Esophagus squamous epithelium (tissue), 5 donors: ENCODE data around the gene CSMD2. TPM values are rescaled to one million over a fixed set of nuclear protein-coding genes. Genes with fewer than 3 reads are reported as not detected.

ENCODE experiments used
- DNase-seq: peaks from one replicate; lab custom pipeline; 2025; lab: John Stamatoyannopoulos, UW
- H3K27ac ChIP-seq, 4 donors: fragments of 200-600 bp; sonication (generic); one replicate each; pipeline ENCODE4 v1.5.1; 2016 to 2019; ENCODE audit warnings: mild to moderate bottlenecking in 1 of 4
- H3K27me3 ChIP-seq, 4 donors: fragments of 200-600 bp; sonication (generic); 1 replicate in 3 of 4; 2 replicates in 1 of 4; pipeline versions ENCODE4 v1.5.1 to v1.6.0; 2017 to 2021; ENCODE audit warnings: antibody characterized with exemption in 1 of 4
- H3K36me3 ChIP-seq, 3 donors: fragments of 200-600 bp; sonication (generic); one replicate each; pipeline ENCODE4 v1.5.1; 2016 to 2019
- H3K4me1 ChIP-seq, 3 donors: fragments of 200-600 bp; sonication (generic); one replicate each; pipeline ENCODE4 v1.5.1; 2017 to 2019
- H3K4me3 ChIP-seq, 4 donors: fragments of 200-600 bp; sonication (generic); 1 replicate in 3 of 4; 2 replicates in 1 of 4; pipeline ENCODE4 v1.5.1; 2016 to 2019; ENCODE audit warnings: mild to moderate bottlenecking in 2 of 4, moderate library complexity in 1 of 4
- H3K9me3 ChIP-seq, 3 donors: fragments of 200-600 bp; sonication (generic); one replicate each; pipeline ENCODE4 v1.5.1; 2016 to 2019
- POLR2A ChIP-seq, 4 donors: fragments of 450-650 bp; IDR thresholded peaks; one replicate each; pipeline ENCODE4 v1.6.1; 2017; ENCODE audit warnings: antibody characterized with exemption in 4 of 4, mild to moderate bottlenecking in 4 of 4, moderate library complexity in 3 of 4
- WGBS, 2 donors: methylation state at CpG; one replicate each; pipeline ENCODE4 v1.1.5; 2018; 5-methylcytosine and 5-hydroxymethylcytosine counted together
- intact Hi-C: fragments of 100-400 bp; cut with DNase I; formaldehyde crosslinking; loops from one replicate; pipeline ENCODE4 v1.15.0; 2022
- total RNA-seq, 4 donors: library from RNA; depleted of rRNA; stranded (reverse); fragments of >200 nt; gene quantifications; one replicate each; pipeline ENCODE4 v1.1.0, GENCODE V29; 2016
- TF ChIP-seq, protein P1 (sequence below), 6 experiments: fragments of 450-650 bp in 4 of 6; fragments of 200-600 bp in 2 of 6; sonication (generic) in 2 of 6; IDR thresholded peaks; one replicate each; pipeline ENCODE4 v1.5.1; 2016 to 2019; ENCODE audit warnings: antibody characterized with exemption in 6 of 6, mild to moderate bottlenecking in 4 of 6, moderate library complexity in 4 of 6
- donor health status: DM: yes; HTN: yes; CAD: no.

The CSMD2 gene
- total RNA-seq, 4 donors from 2014 or later: under 0.01 to 0.13 TPM; not detected in 2

DNA sequence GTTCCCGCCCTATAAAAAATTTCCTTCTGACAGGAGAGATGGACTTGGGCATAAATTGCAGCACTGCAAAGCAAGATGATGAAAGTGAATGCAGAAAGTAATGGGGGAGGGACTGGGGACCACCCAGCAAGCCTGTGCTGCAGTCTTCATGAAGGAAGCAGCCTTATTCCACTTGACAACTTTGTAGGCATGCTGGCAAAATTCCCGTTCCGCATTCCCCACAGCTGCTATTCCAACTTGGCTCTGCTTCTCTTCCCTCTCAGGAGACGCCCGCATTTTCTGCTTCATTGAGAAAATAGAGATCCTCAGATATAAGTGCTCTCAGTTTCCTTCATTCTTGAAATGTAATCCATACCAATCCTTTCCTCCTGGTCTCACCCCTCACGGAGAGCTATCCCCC lies 298.7 kb downstream of the CSMD2 start:
- Histone ChIP-seq H3K36me3 (no peaks in the 10 kb centered on the region), H3K4me3 (no peak overlapping the region), H3K4me1 (peaks cover 0 to 11% (median 5%) of the 10 kb centered on the region in 3 donors), H3K27ac (no peak overlapping the region), H3K27me3 (peaks cover 0 to 25% (median 0%) of the 10 kb centered on the region in 4 donors), H3K9me3 (peaks cover 0 to 7% (median 0%) of the 10 kb centered on the region in 3 donors)
- DNase-seq: no peak
- TF ChIP-seq, protein P1, sequence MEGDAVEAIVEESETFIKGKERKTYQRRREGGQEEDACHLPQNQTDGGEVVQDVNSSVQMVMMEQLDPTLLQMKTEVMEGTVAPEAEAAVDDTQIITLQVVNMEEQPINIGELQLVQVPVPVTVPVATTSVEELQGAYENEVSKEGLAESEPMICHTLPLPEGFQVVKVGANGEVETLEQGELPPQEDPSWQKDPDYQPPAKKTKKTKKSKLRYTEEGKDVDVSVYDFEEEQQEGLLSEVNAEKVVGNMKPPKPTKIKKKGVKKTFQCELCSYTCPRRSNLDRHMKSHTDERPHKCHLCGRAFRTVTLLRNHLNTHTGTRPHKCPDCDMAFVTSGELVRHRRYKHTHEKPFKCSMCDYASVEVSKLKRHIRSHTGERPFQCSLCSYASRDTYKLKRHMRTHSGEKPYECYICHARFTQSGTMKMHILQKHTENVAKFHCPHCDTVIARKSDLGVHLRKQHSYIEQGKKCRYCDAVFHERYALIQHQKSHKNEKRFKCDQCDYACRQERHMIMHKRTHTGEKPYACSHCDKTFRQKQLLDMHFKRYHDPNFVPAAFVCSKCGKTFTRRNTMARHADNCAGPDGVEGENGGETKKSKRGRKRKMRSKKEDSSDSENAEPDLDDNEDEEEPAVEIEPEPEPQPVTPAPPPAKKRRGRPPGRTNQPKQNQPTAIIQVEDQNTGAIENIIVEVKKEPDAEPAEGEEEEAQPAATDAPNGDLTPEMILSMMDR (IDR thresholded peaks at IDR 0.05): no peak
- no peak for TF ChIP-seq POLR2A (IDR thresholded peaks at IDR 0.05)
- WGBS, 2 donors: 33 to 35% methylated on average over 6 of the region's 6 CpGs
- intact Hi-C loops: no loop called here

DNA sequence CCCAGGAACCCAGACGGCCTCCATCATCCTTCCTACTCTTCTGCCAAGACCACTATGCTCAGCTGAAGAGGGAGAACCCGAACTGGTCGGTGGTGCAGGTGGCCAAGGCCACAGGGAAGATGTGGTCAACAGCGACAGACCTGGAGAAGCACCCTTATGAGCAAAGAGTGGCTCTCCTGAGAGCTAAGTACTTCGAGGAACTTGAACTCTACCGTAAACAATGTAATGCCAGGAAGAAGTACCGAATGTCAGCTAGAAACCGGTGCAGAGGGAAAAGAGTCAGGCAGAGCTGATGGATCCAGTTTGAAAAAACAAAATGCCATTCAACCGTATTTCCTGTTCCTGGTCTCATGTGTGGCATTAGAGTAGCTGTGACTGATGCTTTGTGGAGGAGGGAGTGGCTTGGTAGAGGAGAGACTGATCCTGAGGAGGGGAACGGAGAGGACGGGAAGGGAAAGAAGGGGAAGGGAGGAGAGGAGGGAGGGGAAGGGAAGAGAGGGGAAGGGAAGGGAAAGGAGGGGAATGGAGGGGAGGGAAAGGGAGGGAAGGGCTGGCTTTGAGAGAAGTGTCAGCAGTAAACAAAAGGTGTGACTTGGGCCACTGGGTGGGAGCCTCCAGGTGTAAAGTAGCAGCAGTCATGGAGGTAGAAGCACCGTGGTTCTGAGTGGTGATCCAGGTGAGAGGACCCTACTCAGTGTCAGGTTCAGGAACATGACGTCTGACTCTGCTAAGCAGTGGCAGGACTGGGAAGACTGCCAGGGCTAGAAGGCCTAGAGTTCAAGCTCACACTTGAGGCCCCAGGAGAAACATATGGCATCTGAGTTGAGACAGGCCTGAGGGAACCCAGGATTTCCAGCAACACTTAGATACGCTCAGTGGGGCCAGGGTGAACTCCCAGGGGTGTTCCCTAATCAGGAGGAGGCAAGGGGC lies 300.3 kb downstream of the CSMD2 start:
- no peaks in the 10 kb centered on the region for H3K36me3 ChIP-seq
- 67% methylated on average over 11 to 14 of the region's 14 CpGs for WGBS, 2 donors
- H3K4me3 ChIP-seq: no peak overlapping the region
- peaks cover 0 to 26% (median 0%) of the 10 kb centered on the region in 4 donors for H3K27me3 ChIP-seq
- TF ChIP-seq, protein P1 (IDR thresholded peaks at IDR 0.05): no peak
- no peak for TF ChIP-seq POLR2A (IDR thresholded peaks at IDR 0.05)
- no peak for DNase-seq
- H3K9me3 ChIP-seq: peaks cover 0 to 7% (median 0%) of the 10 kb centered on the region in 3 donors
- peaks cover 0 to 7% (median 5%) of the 10 kb centered on the region in 3 donors for H3K4me1 ChIP-seq
- H3K27ac ChIP-seq: no peak overlapping the region
- intact Hi-C loops: no loop called here

GRCh38 chr1:33863779-33864178 lies 301.3 kb downstream of the CSMD2 start, which contains the start of gene HMGB4:
Gene HMGB4, plus strand, starts transcription at chr1:33864079. Its CDS starts 113 bp downstream, at chr1:33864192.
- 75 to 83% methylated on average over 2 of the region's 3 CpGs for WGBS, 2 donors
- Histone ChIP-seq H3K9me3 (peaks cover 0 to 7% (median 0%) of the 10 kb centered on the region in 3 donors), H3K27me3 (peaks cover 0 to 26% (median 0%) of the 10 kb centered on the region in 4 donors), H3K27ac (no peak within 1 kb of the TSS), H3K4me3 (no peak within 1 kb of the TSS), H3K36me3 (no peaks in the 10 kb centered on the region), H3K4me1 (peaks cover 0 to 7% (median 5%) of the 10 kb centered on the region in 3 donors)
- TF ChIP-seq POLR2A (IDR thresholded peaks at IDR 0.05): no peak
- TF ChIP-seq, protein P1 (IDR thresholded peaks at IDR 0.05): no peak
- intact Hi-C loops: no loop called here
- no peak for DNase-seq

GRCh38 chr1:33860671-33861070 lies 304.4 kb downstream of the CSMD2 start:
- H3K27me3 ChIP-seq: peaks cover 0 to 45% (median 0%) of the 10 kb centered on the region in 4 donors
- no peaks in the 10 kb centered on the region for H3K36me3 ChIP-seq
- WGBS, 2 donors: 55 to 68% methylated on average over 2 of the region's 2 CpGs
- H3K4me3 ChIP-seq: no peak overlapping the region
- H3K27ac ChIP-seq: no peak overlapping the region
- H3K9me3 ChIP-seq: no peaks in the 10 kb centered on the region
- intact Hi-C loops: no loop called here
- TF ChIP-seq, protein P1 (IDR thresholded peaks at IDR 0.05): no peak
- TF ChIP-seq POLR2A (IDR thresholded peaks at IDR 0.05): no peak
- DNase-seq: no peak
- H3K4me1 ChIP-seq: no peaks in the 10 kb centered on the region

- H3K27ac ChIP-seq: no peak overlapping the region
- intact Hi-C loops: no loop called here
- no peaks in the 10 kb centered on the region for H3K36me3 ChIP-seq
- no peaks in the 10 kb centered on the region for H3K4me1 ChIP-seq
- H3K4me3 ChIP-seq: no peak overlapping the region
- H3K9me3 ChIP-seq: no peaks in the 10 kb centered on the region
- TF ChIP-seq, protein P1 (IDR thresholded peaks at IDR 0.05): no peak
- TF ChIP-seq POLR2A (IDR thresholded peaks at IDR 0.05): no peak
- peaks cover 0 to 38% (median 0%) of the 10 kb centered on the region in 4 donors for H3K27me3 ChIP-seq
- WGBS, 2 donors: 29 to 44% methylated on average over 5 of the region's 5 CpGs
- DNase-seq: no peak
Observed at GRCh38 chr1:33854091-33854490, 310.9 kb downstream of the CSMD2 start.
